HG02588 (cell line): ENCODE measurements around the gene LRTM2.

Source experiments
- ATAC-seq: cut with Tn5 transposase; IDR thresholded peaks from one replicate; pipeline ENCODE4 v1.9.1; 2021; ENCODE audit warnings: mild to moderate bottlenecking, moderate library complexity; ENCODE audit not compliant: unreplicated experiment

LRTM2 gene

DNA sequence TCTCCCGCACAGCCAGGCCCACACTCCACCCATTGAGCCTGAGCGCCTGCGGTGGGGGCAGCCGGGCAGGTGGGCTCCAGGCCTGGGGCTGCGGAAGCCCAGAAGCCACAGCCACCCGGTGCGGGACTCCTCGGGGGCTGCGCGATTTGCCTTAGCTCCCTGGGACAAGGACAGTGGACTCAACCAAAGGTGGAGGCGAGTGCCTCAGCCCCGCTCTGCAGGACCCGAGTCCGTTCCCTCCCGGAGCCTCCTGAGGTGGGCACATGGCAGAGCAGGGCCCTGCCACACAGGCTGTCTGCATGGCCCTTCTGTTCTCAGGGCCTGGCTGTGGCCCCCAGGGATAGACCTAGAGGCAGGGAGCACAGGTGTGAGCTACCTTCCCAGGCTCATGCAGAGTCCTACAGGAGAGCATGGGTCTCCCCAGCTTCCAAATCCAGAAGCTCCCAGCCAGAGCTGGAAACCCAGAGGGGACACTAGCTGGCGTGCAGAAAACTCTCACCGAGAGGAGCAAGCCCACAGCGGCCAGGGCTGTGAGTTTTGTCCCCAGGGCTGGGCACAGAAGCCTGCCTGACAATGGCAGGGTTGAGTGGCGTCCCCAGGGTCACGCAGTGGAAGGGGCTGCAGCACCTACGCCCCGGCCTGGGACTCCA, 22.2 kb upstream of the LRTM2 start:
- ATAC-seq = no peak

GRCh38 chr12:1798641-1799020, 21.7 kb upstream of the LRTM2 start:
- ATAC-seq = no peak

- no peak for ATAC-seq
Observed at GRCh38 chr12:1799051-1799881, 21.1 kb upstream of the LRTM2 start.

- no peak for ATAC-seq
Observed at GRCh38 chr12:1799882-1800400, 20.4 kb upstream of the LRTM2 start.

DNA sequence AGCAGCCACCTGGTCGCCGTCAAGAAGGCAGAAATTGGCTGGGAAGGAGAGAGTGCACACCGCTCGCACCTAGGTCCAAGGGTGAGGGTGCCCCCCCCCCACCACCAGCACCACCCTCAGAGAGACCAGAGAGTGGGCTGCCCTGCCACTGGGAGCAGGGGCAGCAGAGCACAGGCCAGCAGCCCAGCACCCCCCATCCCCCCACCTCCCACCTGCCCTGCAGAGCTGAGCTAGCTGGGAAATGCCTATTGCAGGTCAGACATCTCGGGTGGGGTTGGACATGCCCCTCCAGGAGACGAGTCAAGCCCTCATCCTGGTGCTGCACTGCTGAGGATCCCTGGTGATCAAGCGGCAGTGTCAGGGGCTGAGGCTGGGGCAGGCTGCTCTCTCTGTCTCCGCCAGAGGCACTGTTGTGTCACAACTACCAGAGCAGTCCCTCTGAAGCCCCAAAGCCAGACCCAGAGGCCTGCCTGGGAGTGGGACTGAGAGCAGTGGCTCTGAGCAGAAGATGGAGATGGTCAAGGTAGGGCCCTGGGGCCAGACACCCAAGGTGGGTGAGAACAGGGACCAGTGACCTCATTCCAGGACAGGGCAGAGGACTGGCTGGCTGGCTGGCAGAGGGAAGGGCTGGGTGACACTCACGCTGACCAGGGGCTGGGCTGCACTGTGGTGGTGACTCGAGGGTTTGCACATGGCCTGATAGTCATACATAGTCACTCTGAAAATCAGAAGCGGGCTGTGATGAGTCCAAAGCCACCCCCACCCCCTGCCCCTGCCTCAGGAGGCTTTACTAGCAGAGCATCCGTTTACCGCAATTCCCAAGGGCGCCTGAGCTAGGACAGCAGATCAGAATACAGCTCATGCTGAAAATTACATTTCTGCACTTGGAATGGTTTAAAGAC, 19.7 kb upstream of the LRTM2 start:
- ATAC-seq = peak; percentile 33

DNA sequence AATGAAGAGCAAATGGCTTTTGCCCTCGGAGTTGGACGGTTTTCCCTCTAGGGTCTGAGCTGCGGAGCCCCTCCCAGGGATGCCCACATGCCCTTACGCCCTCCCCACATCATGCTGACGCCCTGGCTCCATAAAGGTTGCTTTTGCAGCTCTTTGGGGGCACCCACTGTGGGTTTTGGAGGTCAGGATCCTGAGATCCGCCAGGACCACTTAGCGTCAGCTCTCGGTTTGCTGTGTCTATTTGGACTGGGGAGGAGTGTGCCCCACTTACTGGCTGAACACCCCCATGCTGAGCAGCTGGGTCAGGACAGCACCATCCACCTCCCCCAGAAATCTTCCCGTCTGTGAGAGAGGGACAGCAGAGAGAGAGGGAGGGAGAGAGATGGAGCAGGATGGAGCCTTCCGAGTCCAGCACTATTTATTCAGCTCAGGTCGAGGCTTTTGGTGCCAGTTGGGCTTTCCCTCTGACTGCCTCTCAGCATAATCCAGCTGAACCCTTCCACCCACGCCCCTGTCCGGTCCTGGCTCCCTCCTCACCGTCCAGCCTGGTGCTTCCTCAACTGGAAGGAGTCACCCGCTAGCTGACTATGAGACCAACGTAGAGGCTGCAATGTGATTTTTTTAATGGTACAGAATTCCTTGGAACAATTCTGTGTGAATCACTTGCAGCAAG, 18.9 kb upstream of the LRTM2 start:
- ATAC-seq = no peak

DNA sequence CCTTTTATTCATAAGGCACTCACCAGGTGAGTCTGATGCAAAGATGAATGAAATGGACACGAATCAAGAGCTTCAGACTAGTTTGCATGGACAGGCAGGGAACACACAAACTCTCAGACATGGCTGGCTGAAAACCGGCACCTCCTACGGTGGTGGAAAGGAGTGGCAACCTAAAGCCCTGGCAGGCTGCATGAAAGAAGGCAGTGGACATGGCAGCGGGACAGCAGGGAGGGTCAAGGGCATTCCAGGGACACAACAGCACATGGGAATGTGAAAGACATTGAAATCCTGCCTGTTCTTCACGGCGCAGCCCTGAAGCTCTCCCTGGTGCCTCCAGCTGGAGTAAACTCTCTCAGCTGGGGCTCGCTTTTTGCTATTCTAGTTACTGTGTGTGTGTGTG, 16.6 kb upstream of the LRTM2 start:
- ATAC-seq = no peak

DNA sequence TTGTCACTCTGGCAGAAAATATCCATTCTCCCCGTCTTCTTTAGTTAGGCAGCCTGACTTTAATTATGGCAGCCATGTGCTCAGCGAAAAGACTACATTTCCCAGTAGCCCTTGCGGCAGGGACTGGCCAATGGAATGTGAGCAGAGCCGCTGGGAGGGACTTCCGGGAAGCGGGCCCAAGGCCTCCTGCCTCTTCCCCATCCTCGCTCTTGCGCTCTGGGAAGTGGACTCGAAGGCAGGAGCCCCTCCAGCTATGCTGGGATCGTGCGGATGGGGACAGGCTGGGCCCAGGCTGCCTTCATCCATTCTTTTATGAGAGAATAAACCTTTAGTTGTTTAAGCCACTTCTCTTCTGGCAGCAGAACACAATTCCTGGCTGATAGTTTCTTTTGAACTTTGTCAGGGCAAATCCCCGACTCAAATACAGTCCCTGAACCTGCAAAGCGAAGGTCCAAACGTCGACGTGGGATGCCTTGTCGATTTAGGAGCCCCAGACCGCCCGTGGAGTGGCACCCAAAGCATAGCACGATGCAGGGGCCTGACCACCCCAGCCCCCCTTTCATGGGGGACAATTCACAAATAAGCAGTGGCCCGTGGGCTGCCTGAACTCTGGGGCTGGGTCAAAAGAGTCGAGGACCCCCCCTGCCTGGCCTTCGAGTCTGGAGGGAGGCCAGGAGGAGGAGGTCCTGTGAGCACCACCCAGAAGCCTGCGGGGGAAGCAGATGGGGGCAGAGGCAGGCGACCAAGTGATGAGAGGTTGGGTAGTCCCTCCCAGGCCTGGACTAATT, 15.6 kb upstream of the LRTM2 start:
- peak; percentile 78 for ATAC-seq

DNA sequence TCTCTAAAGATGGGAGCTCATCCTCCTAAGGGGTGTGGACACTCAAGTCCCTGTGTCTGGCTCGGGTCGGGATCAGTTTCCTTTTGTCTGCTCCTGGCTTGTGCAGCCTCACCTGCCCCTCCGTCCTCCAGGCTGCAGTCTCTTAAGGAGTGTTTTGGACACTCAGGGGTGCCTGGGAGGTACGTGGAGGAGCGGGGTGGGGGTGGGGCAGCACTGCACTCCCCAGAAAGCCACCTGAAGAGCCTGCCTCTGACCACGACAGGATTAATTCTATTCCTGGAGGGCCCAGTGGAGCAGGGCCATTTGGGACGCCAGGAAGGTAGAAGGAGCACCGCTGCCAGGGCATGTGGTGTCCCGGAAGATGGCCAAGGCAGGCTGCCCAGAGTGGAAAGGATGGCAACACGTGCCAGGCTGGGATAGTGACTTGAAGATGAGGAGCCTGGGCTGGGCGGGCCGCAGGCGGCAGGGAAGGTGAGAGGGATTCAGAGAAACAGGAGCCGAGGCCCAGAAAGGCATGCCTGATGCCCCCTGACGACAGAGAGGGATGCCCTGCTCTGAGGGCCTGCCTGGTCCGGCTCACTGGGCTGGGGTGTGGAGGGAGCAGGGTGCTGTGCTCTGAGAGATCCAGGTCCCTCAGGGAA, 14.8 kb upstream of the LRTM2 start:
- no peak for ATAC-seq

GRCh38 chr12:1806301-1807086, 13.9 kb upstream of the LRTM2 start:
- no peak for ATAC-seq

- no peak for ATAC-seq
Observed at GRCh38 chr12:1807087-1807860, 13.1 kb upstream of the LRTM2 start.

GRCh38 chr12:1808036-1808797, 12.1 kb upstream of the LRTM2 start:
- ATAC-seq = no peak

DNA sequence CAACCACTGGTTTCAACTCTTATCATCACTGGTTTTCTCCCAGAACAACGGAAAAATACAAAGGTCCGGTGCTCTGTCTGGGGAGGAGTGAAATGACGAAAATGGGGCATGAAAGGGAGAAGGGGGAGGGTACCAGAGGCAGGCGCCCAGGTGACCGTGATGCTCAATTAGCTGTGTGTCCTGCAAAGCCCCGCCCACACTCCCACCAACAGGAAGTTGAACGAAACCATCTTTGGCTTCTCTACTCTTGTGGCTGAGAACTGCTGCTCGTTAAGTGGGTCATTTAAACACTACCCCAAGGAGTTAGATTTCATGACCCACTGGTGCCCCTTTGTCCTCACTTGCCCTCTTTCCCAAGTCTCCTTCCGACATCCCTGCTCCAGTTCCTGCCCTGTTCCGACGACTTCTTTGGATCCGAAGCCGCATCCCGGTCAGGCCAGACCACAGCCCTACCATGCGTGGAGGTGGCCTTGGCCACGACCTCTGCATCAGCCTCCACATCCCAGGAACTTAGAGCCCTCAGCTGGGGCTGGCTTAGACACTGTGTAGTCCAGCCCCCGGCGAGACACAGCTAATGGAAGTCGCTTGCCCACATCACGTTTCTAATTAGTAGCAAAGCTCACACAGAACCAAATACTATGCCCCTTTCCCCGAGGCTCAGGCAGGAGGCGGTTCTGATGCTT, 11.4 kb upstream of the LRTM2 start:
- no peak for ATAC-seq

DNA sequence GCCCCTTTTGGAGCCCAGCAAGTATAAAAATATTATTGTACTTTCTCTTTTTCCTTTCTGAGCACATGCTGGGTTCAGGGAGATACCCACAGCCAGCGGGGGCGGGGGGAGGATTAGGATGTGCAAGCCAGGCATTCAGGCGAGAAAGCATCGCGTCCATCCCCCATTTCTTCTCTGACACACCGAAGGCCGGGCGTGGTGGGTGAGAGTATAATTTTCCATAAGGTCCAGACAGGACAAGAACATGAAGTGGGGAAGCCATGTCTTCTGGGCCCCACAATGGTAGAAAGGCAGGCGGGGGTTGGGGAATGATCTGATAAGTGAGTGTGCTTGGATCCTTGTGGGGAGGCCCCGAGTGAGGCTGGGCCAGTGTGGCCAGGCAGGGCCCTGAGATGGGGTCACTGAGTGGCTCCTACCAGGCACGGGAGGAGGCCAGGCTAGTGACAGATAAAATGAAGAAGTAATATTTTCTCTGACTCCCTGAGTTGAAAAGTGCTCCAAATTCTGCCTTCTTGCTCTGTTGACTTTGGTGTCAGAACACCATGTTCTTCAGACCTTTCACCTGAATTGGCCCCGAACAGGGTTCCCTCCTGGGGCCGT, 10.7 kb upstream of the LRTM2 start:
- no peak for ATAC-seq

DNA sequence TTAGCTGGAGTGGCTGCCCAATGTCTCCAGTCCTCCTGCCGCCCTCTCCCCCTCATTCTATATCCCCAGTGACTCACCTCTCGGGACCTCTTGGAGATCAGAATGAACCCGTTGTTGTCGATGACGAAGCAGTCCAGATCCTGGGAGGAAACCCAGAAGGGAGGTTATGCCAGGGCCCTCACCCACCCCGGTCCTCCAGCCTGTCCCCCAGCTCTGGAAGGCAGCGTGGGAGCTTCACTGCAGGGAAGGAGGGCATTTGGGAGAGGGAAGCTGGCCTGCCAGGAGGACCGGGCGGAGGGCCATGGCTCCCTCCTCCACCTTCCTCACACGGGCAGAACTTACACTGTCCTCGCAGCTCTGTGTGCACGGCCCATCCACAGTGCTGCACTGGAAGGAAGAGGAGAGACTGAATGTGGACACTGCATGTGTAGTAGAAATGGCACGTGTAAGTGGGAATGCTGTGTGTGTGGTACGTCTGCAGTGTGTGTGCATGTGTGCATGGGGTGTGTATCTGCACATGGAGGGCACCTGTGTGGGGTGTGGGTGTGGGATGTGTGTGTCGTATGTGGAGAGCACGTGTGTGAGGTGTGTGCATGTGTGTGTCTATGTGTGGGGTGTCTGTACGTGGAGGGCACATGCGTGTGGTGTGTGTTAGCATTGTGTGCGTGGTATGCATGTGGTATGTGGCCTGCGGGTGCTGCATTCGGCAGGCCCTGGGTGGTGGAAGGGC, 10.0 kb upstream of the LRTM2 start:
- no peak for ATAC-seq

- ATAC-seq = no peak
Observed at GRCh38 chr12:1810931-1811280, 9.5 kb upstream of the LRTM2 start.
